ENCODE data around the gene ELAVL3.
"Not testable (repeated sequence)": the region's sequence is repeated elsewhere in the genome, so short reads cannot be mapped to it uniquely, and the experiment has no call there.

ELAVL3 gene

GRCh38 chr19:11416346-11417052 is 64.3 kb downstream of the ELAVL3 start:
- no peak overlapping the region for H3K4me2 ChIP-seq
- peaks cover 44% of the 10 kb centered on the region for H3K27me3 ChIP-seq (ENCODE audit: insufficient read depth, low read depth)
- no peak for TF ChIP-seq CTCF (conservative IDR thresholded peaks at IDR 0.05; ENCODE audit: low read depth, low read length)
- no peaks in the 10 kb centered on the region for H3K36me3 ChIP-seq (ENCODE audit: insufficient read depth)
- H2AFZ ChIP-seq (ENCODE audit: low read depth), result no peak overlapping the region
- no peak overlapping the region for H3K4me3 ChIP-seq (IDR thresholded peaks at IDR 0.05; ENCODE audit: insufficient read depth, low read depth, low read length)
- H3K79me2 ChIP-seq (ENCODE audit: insufficient read depth, low read depth), result no peaks in the 10 kb centered on the region
- H4K20me1 ChIP-seq (ENCODE audit: insufficient read depth), result no peaks in the 10 kb centered on the region
- H3K9ac ChIP-seq, result no peak overlapping the region
- peaks cover 4% of the 10 kb centered on the region for H3K4me1 ChIP-seq (ENCODE audit: low read depth, poor library complexity, severe bottlenecking)
- H3K27ac ChIP-seq, result no peak overlapping the region

GRCh38 chr19:11414544-11414943 is 66.3 kb downstream of the ELAVL3 start:
- no peak overlapping the region for H2AFZ ChIP-seq (ENCODE audit: low read depth)
- H3K9ac ChIP-seq, result no peak overlapping the region
- no peaks in the 10 kb centered on the region for H3K36me3 ChIP-seq (ENCODE audit: insufficient read depth)
- H3K27me3 ChIP-seq (ENCODE audit: insufficient read depth, low read depth), result peaks cover 31% of the 10 kb centered on the region; the same call in 1 of the 2 replicates
- no peaks in the 10 kb centered on the region for H4K20me1 ChIP-seq (ENCODE audit: insufficient read depth)
- H3K4me1 ChIP-seq (ENCODE audit: low read depth, poor library complexity, severe bottlenecking), result no peaks in the 10 kb centered on the region
- no peak overlapping the region for H3K4me3 ChIP-seq (IDR thresholded peaks at IDR 0.05; ENCODE audit: insufficient read depth, low read depth, low read length)
- H3K79me2 ChIP-seq (ENCODE audit: insufficient read depth, low read depth), result no peaks in the 10 kb centered on the region
- H3K4me2 ChIP-seq, result no peak overlapping the region
- H3K27ac ChIP-seq, result no peak overlapping the region
- no peak for TF ChIP-seq CTCF (conservative IDR thresholded peaks at IDR 0.05; ENCODE audit: low read depth, low read length)

GRCh38 chr19:11410682-11411081 is 70.2 kb downstream of the ELAVL3 start:
- H4K20me1 ChIP-seq (ENCODE audit: insufficient read depth), result no peaks in the 10 kb centered on the region
- H3K4me3 ChIP-seq (IDR thresholded peaks at IDR 0.05; ENCODE audit: insufficient read depth, low read depth, low read length), result no peak overlapping the region
- H3K79me2 ChIP-seq (ENCODE audit: insufficient read depth, low read depth), result no peaks in the 10 kb centered on the region
- no peak overlapping the region for H2AFZ ChIP-seq (ENCODE audit: low read depth)
- peaks cover 11% of the 10 kb centered on the region; the same call in 1 of the 2 replicates for H3K27me3 ChIP-seq (ENCODE audit: insufficient read depth, low read depth)
- no peak for TF ChIP-seq CTCF (conservative IDR thresholded peaks at IDR 0.05; ENCODE audit: low read depth, low read length)
- H3K4me1 ChIP-seq (ENCODE audit: low read depth, poor library complexity, severe bottlenecking), result no peaks in the 10 kb centered on the region
- no peak overlapping the region for H3K9ac ChIP-seq
- H3K36me3 ChIP-seq (ENCODE audit: insufficient read depth), result no peaks in the 10 kb centered on the region
- H3K27ac ChIP-seq, result no peak overlapping the region
- H3K4me2 ChIP-seq, result no peak overlapping the region

- no peak for TF ChIP-seq CTCF (conservative IDR thresholded peaks at IDR 0.05; ENCODE audit: low read depth, low read length)
- Histone ChIP-seq H3K4me3 (IDR thresholded peaks at IDR 0.05; ENCODE audit: insufficient read depth, low read depth, low read length) (no peak overlapping the region), H3K9ac (no peak overlapping the region)
Measured at GRCh38 chr19:11408591-11408990, 72.3 kb downstream of the ELAVL3 start.

GRCh38 chr19:11406703-11407236 is 74.1 kb downstream of the ELAVL3 start:
- not testable (repeated sequence) for H3K79me2 ChIP-seq (ENCODE audit: insufficient read depth, low read depth); H4K20me1 ChIP-seq (ENCODE audit: insufficient read depth); H3K4me3 ChIP-seq (IDR thresholded peaks at IDR 0.05; ENCODE audit: insufficient read depth, low read depth, low read length); H2AFZ ChIP-seq (ENCODE audit: low read depth); H3K9ac ChIP-seq; H3K4me1 ChIP-seq (ENCODE audit: low read depth, poor library complexity, severe bottlenecking); H3K27ac ChIP-seq; H3K27me3 ChIP-seq (ENCODE audit: insufficient read depth, low read depth); H3K4me2 ChIP-seq; H3K36me3 ChIP-seq (ENCODE audit: insufficient read depth)

More at GRCh38 chr19:11408591-11408990, 72.3 kb downstream of the ELAVL3 start:
- Histone ChIP-seq H4K20me1 (ENCODE audit: insufficient read depth) (no peaks in the 10 kb centered on the region), H3K4me2 (no peak overlapping the region), H3K27me3 (ENCODE audit: insufficient read depth, low read depth) (peaks cover 2% of the 10 kb centered on the region; the same call in 1 of the 2 replicates), H2AFZ (ENCODE audit: low read depth) (no peak overlapping the region), H3K4me1 (ENCODE audit: low read depth, poor library complexity, severe bottlenecking) (no peaks in the 10 kb centered on the region), H3K79me2 (ENCODE audit: insufficient read depth, low read depth) (no peaks in the 10 kb centered on the region), H3K36me3 (ENCODE audit: insufficient read depth) (no peaks in the 10 kb centered on the region), H3K27ac (no peak overlapping the region)

Data from KMS-11 (cell line).